HG03045 (cell line): ENCODE results near the gene CTRB1.

Experiments used
- ATAC-seq: cut with Tn5 transposase; IDR thresholded peaks from one replicate; pipeline ENCODE4 v1.9.1; 2021; ENCODE audit warnings: mild to moderate bottlenecking, moderate library complexity; ENCODE audit not compliant: unreplicated experiment

The CTRB1 gene

DNA sequence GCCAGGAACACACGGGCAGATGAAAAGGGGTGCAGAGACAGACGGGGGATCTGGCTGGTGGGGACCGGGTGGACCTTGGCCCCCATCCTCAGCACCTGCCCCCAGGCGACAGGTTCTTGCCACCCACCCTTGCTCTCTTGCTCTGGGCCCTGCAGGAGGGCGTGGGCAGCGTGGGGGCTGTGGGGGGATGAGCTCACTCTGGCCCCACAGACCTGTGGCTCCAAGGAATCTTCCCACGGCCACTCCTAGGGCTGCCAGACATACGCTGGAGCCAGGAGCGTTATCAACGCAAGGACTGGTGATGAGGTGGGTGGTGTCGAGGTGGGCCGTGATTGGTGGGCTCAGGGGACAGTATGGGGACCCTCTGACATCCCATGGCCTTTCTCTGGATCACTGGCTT lies 6.3 kb downstream of the CTRB1 start:
- no peak for ATAC-seq

DNA sequence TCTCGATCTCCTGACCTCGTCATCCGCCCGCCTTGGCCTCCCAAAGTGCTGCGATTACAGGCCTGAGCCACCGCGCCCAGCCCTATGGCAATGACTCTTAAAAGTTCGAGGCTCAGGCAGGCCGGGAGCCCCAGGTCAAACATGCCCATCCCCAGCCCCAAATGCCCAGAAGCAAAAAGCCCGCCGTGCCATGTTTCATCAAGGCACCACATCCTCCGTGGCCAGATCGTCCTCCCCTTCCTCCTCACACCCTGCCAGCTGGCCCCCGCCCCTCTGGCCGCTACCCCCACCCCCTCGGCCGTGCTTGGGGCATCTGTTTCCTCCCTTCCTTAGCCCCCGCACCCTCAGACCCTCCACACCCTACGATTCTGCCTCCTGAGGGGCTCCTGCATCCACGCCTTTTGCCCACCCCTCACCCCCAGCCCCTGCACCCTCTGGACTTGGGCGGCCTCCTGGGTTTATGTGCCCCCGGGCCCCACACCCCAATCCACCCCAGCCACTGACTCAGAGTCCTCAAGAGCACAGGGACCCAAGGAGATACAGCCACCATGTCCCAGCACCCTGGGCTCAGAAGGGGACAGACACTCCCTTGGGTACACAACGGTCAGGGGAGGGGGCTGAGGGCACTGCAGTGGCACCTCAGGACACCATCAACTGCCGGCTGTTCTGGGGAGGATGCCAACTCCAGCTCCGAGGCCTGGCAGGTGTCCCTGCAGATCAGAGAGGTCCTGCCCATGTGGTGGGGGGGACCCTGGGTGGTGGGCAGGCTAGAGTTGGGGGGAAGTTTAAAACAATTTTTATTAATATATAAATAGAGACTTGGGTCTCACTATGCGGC lies 7.1 kb downstream of the CTRB1 start:
- ATAC-seq: no peak

DNA sequence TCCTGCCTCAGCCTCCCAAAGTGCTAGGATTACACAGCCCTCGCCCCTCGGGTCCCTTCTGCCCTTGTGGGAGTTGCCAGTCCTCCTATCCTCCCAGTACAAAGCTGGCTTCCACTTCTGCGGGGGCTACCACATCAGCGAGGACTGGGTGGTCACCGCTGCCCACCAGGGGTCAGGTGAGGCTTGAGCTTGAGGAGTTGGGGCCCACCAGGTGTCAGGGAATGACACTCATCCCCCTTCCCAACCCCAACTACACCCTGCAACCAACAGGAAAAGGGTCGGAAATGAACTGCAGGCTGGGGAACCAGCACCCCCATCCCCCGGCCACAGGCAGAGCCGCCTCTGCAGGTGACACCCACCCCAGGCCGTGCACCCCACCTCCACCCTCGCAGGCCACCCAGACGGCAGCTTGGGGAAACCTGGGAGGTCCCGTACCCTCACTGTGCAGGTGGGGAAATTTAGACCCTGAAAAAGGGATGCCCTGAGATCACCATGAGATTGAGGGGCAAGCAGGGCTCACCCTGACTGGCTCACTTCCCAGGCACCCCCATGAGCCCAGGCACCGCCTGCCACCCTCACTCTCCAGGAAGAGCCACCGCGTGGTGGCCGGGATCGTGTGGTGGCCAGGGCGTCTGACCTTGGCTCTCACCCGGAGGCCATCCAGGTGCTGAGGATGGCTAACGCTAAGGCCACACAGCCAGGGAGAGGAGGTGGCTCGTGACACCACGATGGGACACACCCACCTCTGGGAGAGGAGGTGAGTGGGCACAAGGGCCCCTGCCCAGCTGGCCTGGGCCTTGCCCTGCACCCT lies 8.0 kb downstream of the CTRB1 start:
- no peak for ATAC-seq

DNA sequence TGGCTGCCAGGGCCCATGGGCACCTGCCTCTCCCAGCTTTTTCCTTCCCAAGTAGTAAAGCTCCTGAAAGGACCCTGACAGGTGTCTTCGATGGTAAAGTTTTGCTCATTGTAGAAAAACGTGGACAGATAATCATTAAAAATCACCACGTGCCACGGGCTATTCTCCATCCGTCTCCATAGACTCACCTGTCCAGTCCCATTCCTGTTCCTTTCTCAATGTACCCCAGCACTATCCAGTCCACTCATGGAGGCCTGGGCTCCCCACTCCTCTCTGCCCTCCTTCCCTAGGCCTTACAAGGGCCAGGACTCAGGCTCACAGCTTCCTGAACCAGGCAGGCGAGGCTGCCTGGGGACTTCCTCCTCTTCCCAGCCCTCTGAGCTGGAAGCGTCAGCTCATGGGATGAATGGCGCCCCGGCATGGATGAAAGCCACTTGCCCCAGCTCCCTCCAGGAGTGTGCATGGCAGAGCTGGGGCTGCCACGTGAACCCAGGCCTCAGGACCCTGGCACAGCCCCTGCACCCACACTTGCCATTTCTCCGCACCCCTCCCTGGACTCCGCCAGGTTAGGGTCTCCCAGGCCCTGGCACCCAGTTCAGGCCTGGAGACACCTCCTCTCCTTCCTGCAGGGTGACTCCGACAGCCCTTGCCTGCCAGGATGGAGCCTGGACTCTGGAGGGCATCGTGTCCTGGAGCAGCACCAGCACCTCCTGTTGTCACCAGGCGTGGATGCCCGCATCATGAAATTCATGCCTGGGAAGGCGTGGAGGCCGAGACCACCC lies 8.8 kb downstream of the CTRB1 start:
- no peak for ATAC-seq

DNA sequence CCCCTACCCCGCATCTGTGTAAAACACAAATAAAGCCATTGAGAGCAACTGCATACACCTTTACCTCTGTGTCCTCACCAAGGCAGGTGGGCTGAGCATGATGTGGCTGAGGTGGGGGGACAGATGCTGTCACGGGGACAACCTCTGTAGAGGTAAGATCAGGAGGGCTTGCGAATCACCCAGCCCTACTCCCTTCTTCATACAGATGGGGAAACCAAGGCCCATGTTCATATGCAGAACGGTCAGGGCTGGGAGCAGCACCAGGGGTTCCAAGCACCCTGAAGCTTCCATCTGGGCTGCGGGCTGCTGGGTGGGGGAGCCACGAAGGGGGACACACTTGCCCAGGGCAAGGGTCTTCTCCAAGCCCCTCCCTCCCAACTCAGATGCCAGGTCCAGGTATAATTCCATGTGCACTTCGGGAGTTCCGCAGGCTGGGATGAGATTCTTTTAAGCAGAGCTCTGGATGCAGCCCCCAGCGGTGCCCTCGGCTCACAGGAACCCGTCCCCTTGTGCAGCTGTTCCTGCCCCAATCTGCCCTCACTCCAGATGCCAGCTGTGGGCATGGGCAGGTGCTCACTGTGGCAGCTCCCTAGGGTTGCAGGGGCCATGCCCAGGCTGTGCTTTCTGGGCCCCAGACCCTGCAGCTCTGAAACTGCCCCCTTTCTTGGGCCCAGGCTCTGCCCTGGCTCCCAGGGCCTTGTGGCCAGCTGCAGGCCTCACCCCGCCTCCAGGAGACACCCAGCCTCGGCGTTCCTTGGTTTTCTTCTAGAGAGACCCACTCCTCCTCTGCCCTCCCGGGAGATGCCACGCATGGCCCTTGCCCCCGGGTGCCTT lies 9.6 kb downstream of the CTRB1 start:
- no peak for ATAC-seq

DNA sequence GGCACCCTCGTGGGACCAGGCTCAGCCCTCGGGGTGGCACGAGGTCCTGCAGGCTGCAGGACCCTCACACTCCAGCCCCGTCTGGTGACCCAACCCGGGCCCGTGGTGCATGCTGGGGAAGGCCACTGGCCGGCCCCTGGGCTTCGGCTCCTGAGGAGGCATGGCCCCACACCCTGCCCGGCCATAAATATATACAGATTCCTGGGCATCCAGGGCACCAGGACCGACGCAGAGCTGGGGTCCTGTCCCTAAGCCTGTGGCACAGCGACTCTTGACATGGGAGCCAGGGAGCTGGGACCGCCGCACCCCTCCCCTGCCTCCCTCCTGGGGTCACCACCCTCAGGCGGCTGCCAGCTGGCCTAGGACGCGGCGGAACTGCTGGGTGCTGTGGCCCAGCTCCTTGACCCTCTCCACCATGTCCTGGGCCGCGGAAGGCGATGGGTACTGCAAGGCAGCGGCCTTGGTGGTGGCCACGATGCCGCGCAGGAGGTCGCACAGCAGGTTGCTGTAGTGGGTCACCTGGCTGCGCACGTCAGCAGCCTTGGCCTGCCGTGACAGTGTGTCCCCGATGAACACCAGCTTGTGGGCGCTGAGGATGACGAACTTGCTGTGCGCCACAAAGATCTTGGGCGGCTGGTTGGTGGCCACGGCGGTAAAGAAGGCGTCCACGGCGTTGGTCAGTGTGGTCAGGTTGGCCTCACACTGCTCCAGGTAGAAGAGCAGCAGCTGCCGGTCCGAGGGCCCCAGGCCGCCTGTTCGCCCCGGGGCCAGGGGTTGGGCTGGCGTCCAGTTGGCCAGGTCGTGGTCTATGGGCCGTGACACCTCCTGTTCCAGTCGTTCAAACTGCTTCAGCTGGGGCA lies 10.6 kb downstream of the CTRB1 start:
- ATAC-seq: no peak

DNA sequence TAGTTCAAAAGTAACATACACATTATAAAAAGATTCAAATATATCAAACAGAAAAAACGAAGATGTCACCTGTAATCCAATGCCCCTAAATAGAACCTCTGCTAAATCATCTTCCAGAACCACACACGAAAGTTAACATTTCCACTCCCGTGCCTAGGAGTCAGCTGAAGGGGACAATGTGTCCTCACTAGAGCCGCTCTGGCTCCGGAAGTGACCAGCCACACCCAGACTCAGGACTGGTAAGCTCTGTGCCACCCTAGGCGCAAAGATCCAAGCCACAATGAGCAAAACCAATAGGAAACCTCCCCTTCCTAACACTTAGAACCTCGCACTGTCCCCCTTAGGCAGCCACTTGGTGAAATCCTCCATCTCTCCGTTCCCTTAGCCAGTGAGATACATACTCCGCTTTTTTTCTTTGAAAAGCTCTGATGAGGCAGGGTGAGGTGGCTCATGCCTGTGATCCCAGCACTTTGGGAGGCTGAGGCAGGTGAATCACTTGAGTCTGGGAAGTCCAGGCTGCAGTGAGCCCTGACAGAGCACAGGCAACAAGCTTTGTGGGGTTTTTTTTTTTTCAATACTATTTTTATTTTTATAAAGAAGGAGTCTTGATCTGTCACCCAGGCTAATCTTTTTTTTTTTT lies 11.8 kb downstream of the CTRB1 start:
- ATAC-seq: no peak

DNA sequence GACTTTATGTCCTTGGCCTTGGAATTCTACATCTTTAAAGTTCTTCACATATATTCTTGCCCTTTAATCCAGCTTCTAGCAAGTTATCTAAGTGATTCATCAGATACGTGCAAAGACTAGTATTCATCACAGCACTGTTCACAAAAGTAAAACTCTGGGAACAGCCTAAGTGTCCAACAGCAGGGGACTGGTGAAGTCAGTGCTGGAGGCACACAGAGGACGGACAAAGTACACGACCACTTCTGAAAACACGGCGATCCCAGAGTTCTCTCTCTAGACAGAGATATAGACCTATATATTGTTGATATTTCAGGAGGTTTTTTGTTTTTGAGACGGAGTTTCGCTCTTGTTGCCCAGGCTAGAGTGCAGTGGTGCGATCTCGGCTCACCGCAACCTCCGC lies 12.8 kb downstream of the CTRB1 start:
- ATAC-seq: no peak

DNA sequence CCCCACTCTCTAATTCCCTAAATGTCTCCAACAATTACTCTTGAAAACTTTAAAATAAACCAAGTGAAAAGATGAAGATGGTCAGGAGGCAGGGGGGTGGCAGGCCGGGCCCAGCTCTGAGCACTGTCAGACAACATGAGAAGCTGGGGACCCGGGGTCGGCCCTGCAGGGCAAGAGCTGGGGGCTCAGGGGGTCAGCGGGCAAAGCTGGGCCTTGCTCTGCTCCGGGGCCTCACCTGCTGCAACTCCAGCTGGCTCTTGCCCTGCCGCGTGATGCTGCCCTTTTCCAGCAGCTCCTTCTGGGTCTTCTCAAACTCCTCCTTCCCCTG lies 14.8 kb downstream of the CTRB1 start:
- no peak for ATAC-seq

DNA sequence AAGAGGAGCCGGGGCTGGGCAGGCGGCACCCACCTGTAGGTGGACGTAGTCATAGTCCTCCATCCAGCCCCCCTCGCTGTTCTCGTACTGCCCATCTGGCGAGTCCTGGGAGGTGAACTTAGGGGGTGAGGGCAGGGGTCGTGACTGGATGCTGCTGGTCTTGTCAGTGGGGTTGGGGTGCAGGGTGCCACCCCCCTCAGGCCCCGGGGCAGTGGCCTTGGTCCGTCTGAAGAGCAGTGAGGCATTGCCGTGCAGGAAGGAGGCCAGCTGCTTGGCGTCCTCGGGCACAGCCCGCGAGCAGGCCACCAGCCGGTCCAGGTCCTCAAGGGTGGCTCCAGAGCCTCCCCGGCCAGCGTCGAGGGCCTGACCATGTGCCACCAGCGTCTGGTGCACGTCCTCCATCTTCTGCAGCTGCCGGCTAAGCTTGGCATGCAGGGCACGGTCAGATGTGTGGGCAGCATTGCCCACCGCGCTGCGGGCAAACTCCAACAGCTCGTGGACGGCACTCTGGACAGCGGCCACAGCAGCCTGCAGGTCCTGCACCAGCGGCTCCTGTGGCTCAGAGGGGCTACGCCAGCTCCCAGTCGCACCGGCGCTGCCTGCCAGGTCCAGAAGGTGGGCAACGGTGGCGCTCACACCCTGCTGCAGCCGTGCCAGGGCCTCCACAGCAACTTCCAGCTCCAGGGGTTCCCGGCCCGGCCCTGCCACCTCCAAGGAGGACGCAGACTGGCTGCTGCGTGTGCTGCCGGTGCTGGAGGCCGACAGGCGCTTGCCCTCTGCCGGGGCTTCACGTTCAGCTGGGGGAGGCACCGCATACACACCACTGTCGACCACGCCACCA lies 16.3 kb downstream of the CTRB1 start:
- no peak for ATAC-seq

DNA sequence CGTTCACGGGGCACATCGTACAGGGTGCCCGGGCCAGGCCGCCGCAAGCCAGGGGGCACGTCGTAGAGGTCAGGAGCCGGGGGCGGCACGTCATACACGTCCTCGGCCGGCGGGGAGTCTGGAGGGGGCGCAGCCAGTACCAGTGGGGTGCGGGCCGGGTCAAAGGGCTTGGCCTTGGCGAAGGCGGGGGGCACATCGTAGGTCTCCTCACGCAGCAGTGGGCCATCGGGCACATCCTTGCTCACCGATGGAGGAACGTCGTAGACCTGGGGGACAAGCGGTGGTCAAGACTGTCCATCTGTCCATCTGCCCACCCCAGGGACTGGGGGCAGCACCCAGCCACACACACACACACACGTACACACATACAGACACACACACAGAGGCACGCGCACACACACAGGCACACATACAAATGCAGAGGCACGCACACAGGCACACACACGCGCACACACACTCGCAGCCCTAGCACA lies 17.0 kb downstream of the CTRB1 start:
- no peak for ATAC-seq

DNA sequence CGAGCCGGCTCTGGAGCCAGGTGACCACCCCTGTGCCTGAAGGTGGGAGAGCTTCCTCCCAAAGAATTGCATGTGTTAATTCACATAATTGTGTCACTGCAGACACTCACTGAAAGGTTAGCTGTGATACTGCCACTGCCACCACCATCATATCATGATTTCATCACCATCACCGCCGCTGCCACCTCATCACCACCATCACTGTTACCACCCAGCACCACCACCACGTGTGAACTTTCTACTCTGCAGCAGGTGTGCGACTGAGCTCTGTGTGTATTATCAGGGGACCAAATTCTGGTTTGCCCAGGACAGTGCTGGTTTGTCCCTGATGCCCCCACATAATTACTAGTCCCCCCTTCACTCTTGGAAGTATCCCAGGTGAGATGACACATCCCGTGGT lies 17.4 kb downstream of the CTRB1 start:
- no peak for ATAC-seq

DNA sequence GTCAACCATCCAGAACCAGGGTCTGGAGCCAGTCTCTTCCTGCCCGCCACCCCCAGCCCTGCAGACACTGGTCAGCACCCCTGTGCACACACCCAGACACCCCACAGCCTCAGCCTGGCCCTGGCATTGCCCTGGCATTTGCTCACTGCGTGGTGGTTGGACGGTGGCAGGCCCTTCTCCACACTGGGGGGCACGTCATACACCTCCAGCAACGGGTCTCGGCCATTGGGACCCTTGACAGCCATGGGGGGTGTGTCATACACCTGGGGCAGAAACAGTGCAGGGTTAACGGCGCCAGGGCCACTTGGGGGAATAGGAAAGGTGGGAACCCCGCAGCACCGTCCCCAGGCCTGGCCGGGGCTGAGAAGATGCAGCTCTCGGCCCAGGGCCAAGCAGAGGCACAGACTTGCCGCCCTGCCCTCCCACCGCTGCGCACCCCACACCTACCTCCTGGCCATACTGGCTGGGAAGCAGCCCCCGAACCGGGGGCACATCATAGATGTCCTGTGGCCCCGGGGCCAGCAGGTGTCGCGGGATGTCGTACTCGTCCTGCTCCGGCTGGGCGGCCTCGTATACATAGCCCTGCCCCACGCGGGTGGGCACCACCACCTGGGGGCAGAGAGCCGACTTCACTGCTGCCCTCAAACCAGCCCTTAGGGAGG lies 18.1 kb downstream of the CTRB1 start:
- no peak for ATAC-seq

DNA sequence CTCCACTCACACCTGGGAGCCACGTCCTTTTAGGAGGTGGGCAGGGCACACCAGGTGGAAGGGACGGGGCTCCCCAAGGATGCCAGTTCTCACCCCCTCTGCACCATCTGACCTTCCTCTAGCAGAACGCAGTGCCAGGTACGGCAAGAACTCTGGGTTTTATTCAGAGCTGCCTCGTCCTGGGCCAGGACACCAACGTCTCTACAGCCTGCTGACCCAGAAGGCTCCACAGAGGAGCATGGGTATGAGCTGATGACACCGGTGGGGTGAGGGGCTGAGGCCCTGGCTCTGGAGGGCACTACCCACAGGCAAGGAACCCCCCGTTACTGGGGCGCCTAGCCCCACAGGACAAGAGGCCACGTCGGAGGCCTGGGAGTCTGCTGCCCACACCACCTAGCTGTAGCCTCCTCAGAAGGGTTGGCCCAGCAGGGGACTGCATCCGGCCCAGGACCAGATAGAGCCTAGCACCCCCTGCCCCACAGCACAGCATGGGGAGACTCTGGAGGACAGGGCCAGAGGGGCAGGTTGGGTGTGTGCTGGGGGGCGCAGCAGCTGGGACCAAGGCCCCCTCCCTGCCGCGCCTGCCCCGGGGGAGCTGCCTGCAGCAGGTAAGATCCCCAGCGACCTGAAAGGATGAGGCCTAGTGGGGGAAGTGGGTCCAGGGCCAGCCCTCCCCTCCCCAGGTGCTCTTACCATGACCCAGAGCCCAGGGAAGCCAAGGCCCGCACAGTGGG lies 18.8 kb downstream of the CTRB1 start:
- no peak for ATAC-seq

DNA sequence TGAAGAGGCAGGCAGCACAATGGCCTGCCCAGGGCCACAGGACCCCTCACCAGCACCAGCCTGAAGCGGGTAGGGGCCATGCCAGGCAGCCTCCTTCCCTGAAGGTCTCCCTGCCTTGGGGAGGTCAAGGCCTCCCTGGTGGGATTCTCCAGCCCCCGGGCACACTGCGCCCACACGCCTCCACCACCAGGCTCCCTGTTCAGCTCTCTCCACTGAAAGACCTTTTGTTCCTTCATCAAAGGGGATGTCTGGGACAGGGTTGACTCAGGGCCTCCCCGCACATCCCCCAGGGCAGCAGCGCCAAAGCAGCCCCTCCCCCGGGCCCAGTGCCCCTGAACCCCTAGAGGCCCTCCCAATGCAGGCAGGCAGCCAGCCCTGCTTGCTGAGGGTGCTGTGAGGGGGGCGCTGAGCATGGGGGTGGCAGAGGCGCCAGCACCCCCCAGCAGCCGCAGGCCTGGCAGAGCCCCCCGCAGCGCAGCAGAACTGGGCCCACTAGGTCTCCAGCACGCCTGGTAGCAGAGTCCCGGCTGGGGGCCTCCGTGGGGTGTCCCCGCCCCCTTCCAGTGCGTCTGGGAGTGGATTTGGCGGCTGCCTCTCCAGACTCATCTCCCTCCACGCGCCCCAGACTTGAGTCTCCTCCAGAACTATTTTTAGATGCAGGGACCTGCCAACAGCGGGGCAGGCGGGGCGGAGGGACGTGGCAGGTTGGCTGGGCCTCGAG lies 19.5 kb downstream of the CTRB1 start:
- no peak for ATAC-seq

DNA sequence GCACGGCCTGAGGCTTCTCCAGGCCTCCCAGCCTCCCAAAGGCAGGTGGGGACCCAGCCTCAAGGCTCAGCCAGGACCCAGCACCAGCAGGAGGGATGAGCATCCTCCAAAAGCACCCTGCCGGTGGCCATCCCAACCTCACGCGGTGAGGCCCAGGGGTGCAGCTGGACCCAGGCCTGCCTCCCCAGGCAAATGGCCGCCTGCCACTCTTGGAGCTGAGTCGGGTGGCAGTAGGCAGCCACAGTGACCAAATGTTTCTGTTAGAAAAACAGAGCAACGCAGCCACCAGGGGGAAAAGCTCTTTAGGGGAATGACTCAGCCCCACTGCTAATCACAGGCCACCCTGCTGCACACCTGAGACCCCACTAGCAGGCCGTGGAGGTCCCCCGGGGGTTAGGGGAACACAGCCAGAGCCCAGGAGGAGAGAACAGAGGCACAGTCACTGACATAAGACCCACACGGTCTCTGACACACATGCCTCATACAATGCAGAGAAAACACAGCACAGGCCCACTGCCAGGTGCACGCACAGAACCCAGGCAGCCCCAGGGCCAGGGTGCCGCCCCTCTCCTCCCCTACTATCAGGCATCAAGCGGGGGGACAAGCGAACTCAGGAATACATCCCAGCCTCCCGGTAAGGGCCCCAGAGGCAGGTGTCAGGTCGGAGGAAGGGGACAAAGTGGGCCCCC lies 20.2 kb downstream of the CTRB1 start:
- no peak for ATAC-seq
